Peyer's patch (tissue), 4 donors: ENCODE data around the gene KPNA2.

Experiments
- POLR2A ChIP-seq, 2 donors: fragments of 450-650 bp; IDR thresholded peaks; one replicate each; pipeline ENCODE4 v1.5.1; 2017; ENCODE audit warnings: antibody characterized with exemption in 2 of 2, mild to moderate bottlenecking in 2 of 2, moderate library complexity in 2 of 2
- TF ChIP-seq, protein P1 (sequence below), 6 experiments: fragments of 450-650 bp in 4 of 6; fragments of 200-600 bp in 2 of 6; sonication (generic) in 1 of 6; IDR thresholded peaks; one replicate each; pipeline ENCODE4 v1.5.1; 2017 to 2019; ENCODE audit warnings: antibody characterized with exemption in 6 of 6, mild to moderate bottlenecking in 3 of 6, moderate library complexity in 1 of 6

DNA sequence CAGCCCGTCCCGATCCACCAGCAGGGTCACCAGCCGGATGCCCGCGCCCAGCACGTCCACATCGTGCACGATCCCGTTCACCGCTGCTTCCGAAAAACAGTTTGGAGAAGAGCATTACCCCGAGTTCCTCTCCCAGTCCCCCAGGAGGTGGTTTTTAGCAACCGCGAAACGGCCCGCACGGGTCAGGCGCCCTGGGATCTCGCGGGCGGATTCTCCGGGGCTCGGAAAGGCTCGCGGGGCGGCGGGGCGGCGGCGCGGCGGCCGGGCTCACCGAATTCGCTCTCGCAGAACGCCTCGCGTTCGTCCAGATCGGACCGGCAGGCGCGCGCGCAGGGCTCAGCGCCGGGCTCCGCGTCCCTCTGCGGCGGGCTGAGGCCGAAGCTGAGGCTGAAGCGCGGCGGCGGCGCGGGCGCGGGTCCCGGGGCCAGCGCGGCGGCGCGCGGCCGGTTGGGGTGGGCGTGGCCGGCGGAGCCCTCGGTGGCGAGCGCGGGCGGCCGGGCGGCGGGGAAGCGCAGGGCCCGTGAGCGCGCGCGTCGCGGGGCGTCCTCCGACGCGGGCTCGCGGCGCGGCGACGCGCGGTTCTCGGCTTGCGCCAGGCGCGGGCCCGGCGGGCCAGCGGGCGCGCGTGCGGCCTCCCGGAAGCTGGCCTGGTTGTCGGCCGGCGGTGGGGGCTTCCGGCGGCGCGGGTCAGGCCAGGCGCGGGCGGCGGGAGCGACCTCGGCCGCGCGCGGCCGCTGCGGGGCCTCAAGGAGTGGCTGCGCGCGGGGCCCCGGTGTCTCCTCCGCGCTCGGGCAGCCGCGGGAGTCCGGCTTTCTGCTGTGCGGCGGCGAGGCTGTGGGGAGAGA, 42.2 kb upstream of the KPNA2 start:
- TF ChIP-seq POLR2A (IDR thresholded peaks at IDR 0.05): peak; percentile 47 to 78
- TF ChIP-seq, protein P1, sequence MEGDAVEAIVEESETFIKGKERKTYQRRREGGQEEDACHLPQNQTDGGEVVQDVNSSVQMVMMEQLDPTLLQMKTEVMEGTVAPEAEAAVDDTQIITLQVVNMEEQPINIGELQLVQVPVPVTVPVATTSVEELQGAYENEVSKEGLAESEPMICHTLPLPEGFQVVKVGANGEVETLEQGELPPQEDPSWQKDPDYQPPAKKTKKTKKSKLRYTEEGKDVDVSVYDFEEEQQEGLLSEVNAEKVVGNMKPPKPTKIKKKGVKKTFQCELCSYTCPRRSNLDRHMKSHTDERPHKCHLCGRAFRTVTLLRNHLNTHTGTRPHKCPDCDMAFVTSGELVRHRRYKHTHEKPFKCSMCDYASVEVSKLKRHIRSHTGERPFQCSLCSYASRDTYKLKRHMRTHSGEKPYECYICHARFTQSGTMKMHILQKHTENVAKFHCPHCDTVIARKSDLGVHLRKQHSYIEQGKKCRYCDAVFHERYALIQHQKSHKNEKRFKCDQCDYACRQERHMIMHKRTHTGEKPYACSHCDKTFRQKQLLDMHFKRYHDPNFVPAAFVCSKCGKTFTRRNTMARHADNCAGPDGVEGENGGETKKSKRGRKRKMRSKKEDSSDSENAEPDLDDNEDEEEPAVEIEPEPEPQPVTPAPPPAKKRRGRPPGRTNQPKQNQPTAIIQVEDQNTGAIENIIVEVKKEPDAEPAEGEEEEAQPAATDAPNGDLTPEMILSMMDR (IDR thresholded peaks at IDR 0.05): peak in 3 of 6 experiments; percentile 32 to 41 (median 36)
